GM04503 (cell line): ENCODE data around the gene PCBD1.

Experiments
- DNase-seq: peaks from one replicate; pipeline ENCODE4 v3.0.0-alpha.2; 2012; ENCODE audit warnings: low read depth

PCBD1 gene

DNA sequence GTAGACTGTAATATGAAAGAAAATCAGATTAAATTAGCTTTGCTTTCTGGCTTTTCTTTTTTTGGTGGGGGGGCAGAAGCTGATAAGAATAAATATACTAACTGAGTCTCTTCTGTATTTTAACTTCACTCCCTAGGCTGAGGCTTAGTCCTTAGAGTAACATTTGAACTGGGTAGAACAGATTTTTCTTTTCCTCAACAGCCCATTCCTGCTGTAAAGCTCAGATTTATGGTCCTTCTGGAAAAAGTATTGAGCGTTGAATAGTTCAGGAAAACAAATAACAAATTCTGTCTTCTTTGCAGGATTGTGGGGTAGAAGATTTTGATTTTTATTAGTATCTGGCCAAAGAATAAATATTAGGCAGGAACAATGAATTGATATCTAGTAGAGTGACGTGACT lies 54.8 kb downstream of the PCBD1 start:
- DNase-seq, result no peak
